ENCODE measurements around the gene SFI1. TPM values are rescaled to one million over a fixed set of nuclear protein-coding genes. Genes with fewer than 3 reads are reported as not detected.

The SFI1 gene
- total and polyA plus RNA-seq, 4 donors, result 14.0 to 46.0 (median 32.7) TPM

DNA sequence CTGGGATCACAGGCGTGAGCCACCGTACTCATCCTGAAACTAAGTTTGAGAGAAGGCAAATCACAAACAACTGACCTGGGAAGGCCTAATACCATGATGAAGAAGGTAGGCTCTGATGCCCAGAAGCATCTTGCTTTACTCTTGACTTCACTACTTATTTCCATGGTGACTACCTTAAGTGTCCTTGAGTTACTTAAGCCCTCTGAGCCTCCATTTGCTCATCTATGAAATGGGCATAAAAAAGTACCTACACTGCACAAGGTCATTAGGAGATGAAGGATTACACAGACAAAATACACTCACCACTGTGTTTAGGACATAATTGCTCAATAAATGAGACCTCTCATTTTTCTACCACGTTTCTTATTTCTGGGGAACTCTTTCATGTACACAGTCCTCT lies 34.6 kb upstream of the SFI1 start:
- 95 to 97% methylated on average over 3 of the region's 3 CpGs for WGBS, 2 donors
- ATAC-seq (ENCODE audit: insufficient read depth, low FRiP score), result no peak

GRCh38 chr22:31465307-31465706 lies 31.0 kb upstream of the SFI1 start:
- Histone ChIP-seq H3K27ac (ENCODE audit: low read depth in 1 of 2, low read length in 1 of 2) (no peak overlapping the region), H3K4me3 (no peak overlapping the region), H3K9ac (ENCODE audit: insufficient read depth in 1 of 2, low read length in 2 of 2) (no peak overlapping the region), H3K27me3 (ENCODE audit: control insufficient read depth in 3 of 3, insufficient read depth in 3 of 3, low read length in 2 of 3) (no peaks in the 10 kb centered on the region), H3K36me3 (ENCODE audit: control insufficient read depth in 4 of 4, insufficient read depth in 4 of 4, low read length in 4 of 4) (peaks cover 30 to 63% (median 39%) of the 10 kb centered on the region in 4 donors), H3K9me3 (ENCODE audit: control insufficient read depth in 4 of 4, insufficient read depth in 3 of 4, low read length in 3 of 4) (no peaks in the 10 kb centered on the region), H3K4me1 (ENCODE audit: control insufficient read depth in 5 of 5, insufficient read depth in 5 of 5, low read length in 5 of 5) (no peaks in the 10 kb centered on the region)
- TF ChIP-seq, protein P1, sequence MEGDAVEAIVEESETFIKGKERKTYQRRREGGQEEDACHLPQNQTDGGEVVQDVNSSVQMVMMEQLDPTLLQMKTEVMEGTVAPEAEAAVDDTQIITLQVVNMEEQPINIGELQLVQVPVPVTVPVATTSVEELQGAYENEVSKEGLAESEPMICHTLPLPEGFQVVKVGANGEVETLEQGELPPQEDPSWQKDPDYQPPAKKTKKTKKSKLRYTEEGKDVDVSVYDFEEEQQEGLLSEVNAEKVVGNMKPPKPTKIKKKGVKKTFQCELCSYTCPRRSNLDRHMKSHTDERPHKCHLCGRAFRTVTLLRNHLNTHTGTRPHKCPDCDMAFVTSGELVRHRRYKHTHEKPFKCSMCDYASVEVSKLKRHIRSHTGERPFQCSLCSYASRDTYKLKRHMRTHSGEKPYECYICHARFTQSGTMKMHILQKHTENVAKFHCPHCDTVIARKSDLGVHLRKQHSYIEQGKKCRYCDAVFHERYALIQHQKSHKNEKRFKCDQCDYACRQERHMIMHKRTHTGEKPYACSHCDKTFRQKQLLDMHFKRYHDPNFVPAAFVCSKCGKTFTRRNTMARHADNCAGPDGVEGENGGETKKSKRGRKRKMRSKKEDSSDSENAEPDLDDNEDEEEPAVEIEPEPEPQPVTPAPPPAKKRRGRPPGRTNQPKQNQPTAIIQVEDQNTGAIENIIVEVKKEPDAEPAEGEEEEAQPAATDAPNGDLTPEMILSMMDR (IDR thresholded peaks at IDR 0.05; ENCODE audit: control extremely low read depth, extremely low read depth), result no peak
- WGBS, 2 donors, result 97 to 100% methylated on average over 2 of the region's 2 CpGs
- no peak for DNase-seq
- no peak for ATAC-seq (ENCODE audit: insufficient read depth, low FRiP score)

More for the DNA sequence above, 34.6 kb upstream of the SFI1 start:
- no peak for DNase-seq
- Histone ChIP-seq H3K9me3 (ENCODE audit: control insufficient read depth in 4 of 4, insufficient read depth in 3 of 4, low read length in 3 of 4) (no peaks in the 10 kb centered on the region), H3K27ac (ENCODE audit: low read depth in 1 of 2, low read length in 1 of 2) (no peak overlapping the region), H3K4me1 (ENCODE audit: control insufficient read depth in 5 of 5, insufficient read depth in 5 of 5, low read length in 5 of 5) (no peaks in the 10 kb centered on the region), H3K36me3 (ENCODE audit: control insufficient read depth in 4 of 4, insufficient read depth in 4 of 4, low read length in 4 of 4) (peaks cover 32 to 56% (median 33%) of the 10 kb centered on the region in 4 donors), H3K4me3 (no peak overlapping the region), H3K27me3 (ENCODE audit: control insufficient read depth in 3 of 3, insufficient read depth in 3 of 3, low read length in 2 of 3) (no peaks in the 10 kb centered on the region), H3K9ac (ENCODE audit: insufficient read depth in 1 of 2, low read length in 2 of 2) (no peak overlapping the region)
- TF ChIP-seq, protein P1 (IDR thresholded peaks at IDR 0.05; ENCODE audit: control extremely low read depth, extremely low read depth), result no peak

- H3K4me3 ChIP-seq, result no peak overlapping the region
- H3K36me3 ChIP-seq (ENCODE audit: control insufficient read depth in 4 of 4, insufficient read depth in 4 of 4, low read length in 4 of 4), result peaks cover 0 to 15% (median 7%) of the 10 kb centered on the region in 4 donors
- H3K4me1 ChIP-seq (ENCODE audit: control insufficient read depth in 5 of 5, insufficient read depth in 5 of 5, low read length in 5 of 5), result peaks cover 0 to 4% (median 0%) of the 10 kb centered on the region in 5 donors
- no peak for DNase-seq
- no peak overlapping the region for H3K27ac ChIP-seq (ENCODE audit: low read depth in 1 of 2, low read length in 1 of 2)
- H3K9me3 ChIP-seq (ENCODE audit: control insufficient read depth in 4 of 4, insufficient read depth in 3 of 4, low read length in 3 of 4), result no peaks in the 10 kb centered on the region
- no peak for ATAC-seq (ENCODE audit: insufficient read depth, low FRiP score)
- TF ChIP-seq, protein P1 (IDR thresholded peaks at IDR 0.05; ENCODE audit: control extremely low read depth, extremely low read depth), result no peak
- WGBS, 2 donors, result 91 to 94% methylated on average over 2 of the region's 2 CpGs
- no peak overlapping the region for H3K9ac ChIP-seq (ENCODE audit: insufficient read depth in 1 of 2, low read length in 2 of 2)
- H3K27me3 ChIP-seq (ENCODE audit: control insufficient read depth in 3 of 3, insufficient read depth in 3 of 3, low read length in 2 of 3), result no peaks in the 10 kb centered on the region
These were observed 21.6 kb upstream of the SFI1 start for GRCh38 chr22:31474743-31475142.

- H3K4me1 ChIP-seq (ENCODE audit: control insufficient read depth in 5 of 5, insufficient read depth in 5 of 5, low read length in 5 of 5), result peaks cover 0 to 4% (median 0%) of the 10 kb centered on the region in 5 donors
- H3K27ac ChIP-seq (ENCODE audit: low read depth in 1 of 2, low read length in 1 of 2), result no peak overlapping the region
- 71 to 87% methylated on average over 3 of the region's 3 CpGs for WGBS, 2 donors
- H3K9me3 ChIP-seq (ENCODE audit: control insufficient read depth in 4 of 4, insufficient read depth in 3 of 4, low read length in 3 of 4), result no peaks in the 10 kb centered on the region
- no peak for ATAC-seq (ENCODE audit: insufficient read depth, low FRiP score)
- no peak overlapping the region for H3K4me3 ChIP-seq
- no peaks in the 10 kb centered on the region for H3K27me3 ChIP-seq (ENCODE audit: control insufficient read depth in 3 of 3, insufficient read depth in 3 of 3, low read length in 2 of 3)
- H3K36me3 ChIP-seq (ENCODE audit: control insufficient read depth in 4 of 4, insufficient read depth in 4 of 4, low read length in 4 of 4), result peaks cover 0 to 15% (median 8%) of the 10 kb centered on the region in 4 donors
- TF ChIP-seq, protein P1 (IDR thresholded peaks at IDR 0.05; ENCODE audit: control extremely low read depth, extremely low read depth), result no peak
- no peak overlapping the region for H3K9ac ChIP-seq (ENCODE audit: insufficient read depth in 1 of 2, low read length in 2 of 2)
- DNase-seq, result no peak
These were observed 20.5 kb upstream of the SFI1 start for GRCh38 chr22:31475800-31476199.
